Muscle of leg (tissue), 11 donors: ENCODE results near the gene OCIAD1. TPM values are rescaled to one million over a fixed set of nuclear protein-coding genes. Genes with fewer than 3 reads are reported as not detected.
A peak's percentile ranks its signal among the peaks of the same experiment; 100 is the strongest.
"Not testable (repeated sequence)": the region's sequence is repeated elsewhere in the genome, so short reads cannot be mapped to it uniquely, and the experiment has no call there.

ENCODE experiments used
- DNase-seq: peaks from one replicate; pipeline ENCODE4 v3.0.0; 2013
- H3K27ac ChIP-seq: one replicate; pipeline ENCODE4 v1.5.1; 2013; ENCODE audit warnings: mild to moderate bottlenecking, low read length, control low read depth
- H3K27me3 ChIP-seq: one replicate; pipeline ENCODE4 v1.6.1; 2013; ENCODE audit warnings: low read length; ENCODE audit not compliant: control insufficient read depth, insufficient read depth
- H3K36me3 ChIP-seq: one replicate; pipeline ENCODE4 v1.6.1; 2013; ENCODE audit warnings: low read length; ENCODE audit not compliant: control insufficient read depth, insufficient read depth
- H3K4me1 ChIP-seq: one replicate; pipeline ENCODE4 v1.6.1; 2013; ENCODE audit warnings: low read length; ENCODE audit not compliant: control insufficient read depth, insufficient read depth
- H3K4me3 ChIP-seq: one replicate; pipeline ENCODE4 v1.5.1; 2013; ENCODE audit warnings: low read length, control low read depth
- H3K9me3 ChIP-seq: replicated peaks from 2 replicates; pipeline ENCODE4 v1.6.1; 2013; ENCODE audit warnings: low read depth, low read length; ENCODE audit not compliant: control insufficient read depth
- WGBS: methylation state at CpG from one replicate; pipeline ENCODE4 v1.1.5; 2013; ENCODE audit warnings: missing lambda C conversion rate; ENCODE audit not compliant: insufficient coverage; 5-methylcytosine and 5-hydroxymethylcytosine counted together
- polyA plus RNA-seq, 8 donors: library from polyadenylated mRNA; unstranded; fragments of 120-200 nt; gene quantifications; one replicate each; pipeline versions ENCODE4 v1.2.1 to v1.2.3, GENCODE V29; 2013; ENCODE audit warnings: inconsistent platforms in 1 of 8, low replicate concordance in 1 of 8; ENCODE audit not compliant: insufficient read length in 8 of 8, insufficient read depth in 1 of 8
- total RNA-seq: library from RNA; stranded (reverse); fragments of 120-200 nt; gene quantifications from one replicate; pipeline ENCODE4 v1.2.4, GENCODE V29; 2013

OCIAD1 gene
- total and polyA plus RNA-seq, 9 donors, result 158 to 236 (median 195) TPM

GRCh38 chr4:48795108-48795507 lies 35.8 kb upstream of the OCIAD1 start:
- Histone ChIP-seq H3K4me1 (no peaks in the 10 kb centered on the region), H3K27me3 (no peaks in the 10 kb centered on the region), H3K27ac (no peak overlapping the region), H3K36me3 (no peaks in the 10 kb centered on the region), H3K9me3 (no peaks in the 10 kb centered on the region), H3K4me3 (no peak overlapping the region)
- no CpG with 5 or more reads among the region's 3 CpGs for WGBS
- DNase-seq, result no peak

- no peaks in the 10 kb centered on the region for H3K27me3 ChIP-seq
- H3K4me1 ChIP-seq, result peaks cover 1% of the 10 kb centered on the region
- no peaks in the 10 kb centered on the region for H3K36me3 ChIP-seq
- no peak overlapping the region for H3K4me3 ChIP-seq
- no peak for DNase-seq
- no peak overlapping the region for H3K27ac ChIP-seq
- H3K9me3 ChIP-seq, result no peaks in the 10 kb centered on the region
- no CpG with 5 or more reads among the region's 2 CpGs for WGBS
These were observed 34.5 kb upstream of the OCIAD1 start for GRCh38 chr4:48796191-48796926.

GRCh38 chr4:48796927-48797679 lies 33.8 kb upstream of the OCIAD1 start:
- Histone ChIP-seq H3K27me3 (no peaks in the 10 kb centered on the region), H3K36me3 (no peaks in the 10 kb centered on the region), H3K4me1 (peaks cover 2% of the 10 kb centered on the region), H3K9me3 (no peaks in the 10 kb centered on the region), H3K27ac (no peak overlapping the region), H3K4me3 (no peak overlapping the region)
- WGBS, result 25% methylated on average over 1 of the region's 1 CpG
- no peak for DNase-seq

GRCh38 chr4:48798117-48798516 lies 32.8 kb upstream of the OCIAD1 start:
- Histone ChIP-seq H3K27ac (no peak overlapping the region), H3K9me3 (no peaks in the 10 kb centered on the region), H3K4me1 (peaks cover 2% of the 10 kb centered on the region), H3K4me3 (no peak overlapping the region), H3K27me3 (no peaks in the 10 kb centered on the region), H3K36me3 (no peaks in the 10 kb centered on the region)
- DNase-seq, result no peak
- WGBS, result no CpG with 5 or more reads among the region's 2 CpGs

- no peak overlapping the region for H3K4me3 ChIP-seq
- WGBS, result no CpG with 5 or more reads among the region's 2 CpGs
- H3K27ac ChIP-seq, result no peak overlapping the region
- no peaks in the 10 kb centered on the region for H3K36me3 ChIP-seq
- H3K9me3 ChIP-seq, result no peaks in the 10 kb centered on the region
- H3K27me3 ChIP-seq, result no peaks in the 10 kb centered on the region
- no peak for DNase-seq
- H3K4me1 ChIP-seq, result peaks cover 2% of the 10 kb centered on the region
These were observed 31.7 kb upstream of the OCIAD1 start for GRCh38 chr4:48799157-48799556.

GRCh38 chr4:48800155-48800554 lies 30.7 kb upstream of the OCIAD1 start:
- H3K4me3 ChIP-seq, H3K27ac ChIP-seq, H3K9me3 ChIP-seq, H3K36me3 ChIP-seq, H3K4me1 ChIP-seq, DNase-seq, H3K27me3 ChIP-seq: not testable (repeated sequence)
- no CpG with 5 or more reads among the region's 2 CpGs for WGBS

GRCh38 chr4:48801016-48801715 lies 29.7 kb upstream of the OCIAD1 start:
- no peak for DNase-seq
- Histone ChIP-seq H3K4me3 (no peak overlapping the region), H3K27ac (no peak overlapping the region), H3K27me3 (no peaks in the 10 kb centered on the region), H3K4me1 (peaks cover 2% of the 10 kb centered on the region), H3K9me3 (no peaks in the 10 kb centered on the region), H3K36me3 (no peaks in the 10 kb centered on the region)
- no CpG with 5 or more reads among the region's 3 CpGs for WGBS

GRCh38 chr4:48804584-48805301 lies 26.1 kb upstream of the OCIAD1 start:
- no peak for DNase-seq
- 69% methylated on average over 4 of the region's 8 CpGs for WGBS
- no peaks in the 10 kb centered on the region for H3K27me3 ChIP-seq
- H3K9me3 ChIP-seq, result no peaks in the 10 kb centered on the region
- no peak overlapping the region for H3K4me3 ChIP-seq
- H3K4me1 ChIP-seq, result peaks cover 2% of the 10 kb centered on the region
- H3K36me3 ChIP-seq, result no peaks in the 10 kb centered on the region
- no peak overlapping the region for H3K27ac ChIP-seq

- H3K27ac ChIP-seq, result no peak overlapping the region
- H3K4me3 ChIP-seq, result no peak overlapping the region
- 100% methylated on average over 2 of the region's 6 CpGs for WGBS
These were observed 18.0 kb upstream of the OCIAD1 start for GRCh38 chr4:48812866-48813265.

GRCh38 chr4:48813964-48814363 lies 16.9 kb upstream of the OCIAD1 start:
- DNase-seq, result peak; percentile 37
- Histone ChIP-seq H3K9me3 (no peaks in the 10 kb centered on the region), H3K4me1 (no peaks in the 10 kb centered on the region), H3K27ac (no peak overlapping the region), H3K4me3 (no peak overlapping the region), H3K27me3 (no peaks in the 10 kb centered on the region), H3K36me3 (no peaks in the 10 kb centered on the region)
- WGBS, result 29% methylated on average over 1 of the region's 1 CpG

More at GRCh38 chr4:48812866-48813265, 18.0 kb upstream of the OCIAD1 start:
- Histone ChIP-seq H3K9me3 (no peaks in the 10 kb centered on the region), H3K4me1 (no peaks in the 10 kb centered on the region), H3K36me3 (no peaks in the 10 kb centered on the region), H3K27me3 (no peaks in the 10 kb centered on the region)
- DNase-seq, result no peak
